Astrocyte (in vitro differentiated cells and primary cell): ENCODE data around the gene SLC44A2. TPM values are rescaled to one million over a fixed set of nuclear protein-coding genes. Genes with fewer than 3 reads are reported as not detected.
"Not testable (repeated sequence)": the region's sequence is repeated elsewhere in the genome, so short reads cannot be mapped to it uniquely, and the experiment has no call there.

ENCODE experiments used
- DNase-seq: peaks from one replicate; pipeline ENCODE4 v3.0.0-alpha.2; 2010; ENCODE audit warnings: low read depth
- FAIRE-seq: peaks from 2 replicates; lab custom pipeline; 2011; peaks lifted over from hg19 to GRCh38; lab: Jason Lieb, UNC
- H2AFZ ChIP-seq: 2 replicates; pipeline ENCODE4 v1.6.0; 2012; ENCODE audit warnings: low read depth, low read length, inconsistent platforms
- H3K27ac ChIP-seq: 2 replicates; pipeline ENCODE4 v1.5.1; 2011; ENCODE audit warnings: low read depth, low read length, inconsistent platforms
- H3K27me3 ChIP-seq: 2 replicates; pipeline ENCODE4 v1.6.0; 2011; ENCODE audit warnings: low read length, inconsistent platforms; ENCODE audit not compliant: insufficient read depth
- H3K36me3 ChIP-seq: 2 replicates; pipeline ENCODE4 v1.5.1; 2011; ENCODE audit warnings: low read length, inconsistent platforms; ENCODE audit not compliant: insufficient read depth
- H3K4me1 ChIP-seq: 2 replicates; pipeline ENCODE4 v1.5.1; 2011; ENCODE audit warnings: low read length, inconsistent platforms; ENCODE audit not compliant: insufficient read depth
- H3K4me2 ChIP-seq: 2 replicates; pipeline ENCODE4 v1.6.0; 2012; ENCODE audit warnings: low read length, inconsistent platforms
- H3K4me3 ChIP-seq: 2 replicates; pipeline ENCODE4 v1.5.1; 2011; ENCODE audit warnings: low read depth, mild to moderate bottlenecking, low read length, inconsistent platforms; ENCODE audit not compliant: insufficient read depth
- H3K79me2 ChIP-seq: 2 replicates; pipeline ENCODE4 v1.6.0; 2012; ENCODE audit warnings: mild to moderate bottlenecking, low read length, inconsistent platforms; ENCODE audit not compliant: insufficient read depth
- H3K9ac ChIP-seq: 2 replicates; pipeline ENCODE4 v1.6.0; 2012; ENCODE audit warnings: mild to moderate bottlenecking, low read length, inconsistent platforms
- H3K9me3 ChIP-seq: 2 replicates; pipeline ENCODE4 v1.5.1; 2012; ENCODE audit warnings: low read depth, mild to moderate bottlenecking, low read length, inconsistent platforms; ENCODE audit not compliant: insufficient read depth
- H4K20me1 ChIP-seq: 2 replicates; pipeline ENCODE4 v1.6.0; 2012; ENCODE audit warnings: low read length, inconsistent platforms; ENCODE audit not compliant: insufficient read depth
- H3K27ac Mint-ChIP-seq: one replicate; pipeline ENCODE4 v1.8.0; 2021; ENCODE audit warnings: mild to moderate bottlenecking, mixed read lengths; ENCODE audit not compliant: unreplicated experiment
- H3K27me3 Mint-ChIP-seq: one replicate; pipeline ENCODE4 v1.8.0; 2021; ENCODE audit warnings: low read depth, mixed read lengths; ENCODE audit not compliant: unreplicated experiment
- H3K36me3 Mint-ChIP-seq: one replicate; pipeline ENCODE4 v1.8.0; 2021; ENCODE audit warnings: low read depth, mixed read lengths; ENCODE audit not compliant: unreplicated experiment
- H3K4me1 Mint-ChIP-seq: one replicate; pipeline ENCODE4 v1.8.0; 2021; ENCODE audit warnings: low read depth, mixed read lengths; ENCODE audit not compliant: unreplicated experiment
- H3K4me3 Mint-ChIP-seq: one replicate; pipeline ENCODE4 v1.8.0; 2021; ENCODE audit warnings: mild to moderate bottlenecking, moderate library complexity, mixed read lengths; ENCODE audit not compliant: unreplicated experiment
- H3K9me3 Mint-ChIP-seq: one replicate; pipeline ENCODE4 v1.8.0; 2021; ENCODE audit warnings: mild to moderate bottlenecking, mixed read lengths; ENCODE audit not compliant: unreplicated experiment
- EZH2 ChIP-seq: IDR thresholded peaks from 2 replicates; pipeline ENCODE4 v1.6.1; 2012; ENCODE audit warnings: mild to moderate bottlenecking, low read length, inconsistent platforms; ENCODE audit not compliant: insufficient read depth
- total RNA-seq: library from RNA; stranded (reverse); gene quantifications from 2 replicates; pipeline ENCODE4 v1.2.1, GENCODE V29; 2021
- TF ChIP-seq, protein P1 (sequence below): IDR thresholded peaks from 2 replicates; pipeline ENCODE4 v1.5.1; 2011; ENCODE audit warnings: low read depth, mild to moderate bottlenecking, inconsistent platforms, low read length, moderate library complexity; ENCODE audit not compliant: insufficient read depth

The SLC44A2 gene
- total RNA-seq, 1 donor from 2014 or later = 91.6 TPM

DNA sequence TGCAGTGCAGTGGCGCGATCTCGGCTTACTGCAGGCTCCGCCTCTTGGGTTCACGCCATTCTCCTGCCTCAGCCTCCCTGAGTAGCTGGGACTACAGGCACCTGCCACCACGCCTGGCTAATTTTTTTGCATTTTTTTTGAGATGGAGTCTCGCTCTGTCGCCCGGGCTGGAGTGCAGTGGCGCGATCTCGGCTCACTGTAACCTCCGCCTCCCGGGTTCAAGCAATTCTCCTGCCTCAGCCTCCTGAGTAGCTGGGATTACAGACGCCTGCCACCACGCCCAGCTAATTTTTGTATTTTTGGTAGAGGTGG is 37.9 kb downstream of the SLC44A2 start:
- H3K9ac ChIP-seq, H3K27ac Mint-ChIP-seq, H3K27me3 ChIP-seq, DNase-seq, H3K27me3 Mint-ChIP-seq, H2AFZ ChIP-seq, FAIRE-seq, H3K4me3 ChIP-seq, H3K36me3 Mint-ChIP-seq, H3K9me3 ChIP-seq, H3K36me3 ChIP-seq, H3K9me3 Mint-ChIP-seq, H3K4me3 Mint-ChIP-seq, H3K27ac ChIP-seq: not testable (repeated sequence)
- peaks cover 95% of the 10 kb centered on the region for H4K20me1 ChIP-seq
- H3K4me2 ChIP-seq = peak overlapping the region; percentile 55
- peaks cover 18% of the 10 kb centered on the region for H3K4me1 Mint-ChIP-seq
- peaks cover 100% of the 10 kb centered on the region for H3K79me2 ChIP-seq
- peaks cover 16% of the 10 kb centered on the region for H3K4me1 ChIP-seq

DNA sequence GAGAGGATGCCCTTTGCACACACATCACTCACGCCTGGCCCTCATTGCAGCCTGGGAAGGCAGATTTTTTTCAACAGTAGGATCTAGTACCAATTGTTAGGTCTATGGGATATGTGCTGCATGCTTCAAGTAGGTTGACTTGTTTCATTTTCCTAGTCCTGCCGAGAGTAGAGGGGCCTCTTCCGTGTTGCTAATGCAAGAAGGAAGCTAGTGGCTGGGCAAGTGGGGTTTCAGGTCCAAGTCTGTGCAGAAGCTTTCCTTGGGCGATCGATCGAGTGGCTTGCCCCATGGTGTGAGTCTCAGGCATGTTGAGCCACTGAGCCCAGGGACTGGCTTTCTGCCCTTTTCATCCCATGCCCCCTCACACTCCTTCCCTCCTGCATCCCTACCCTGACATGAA is 42.5 kb downstream of the SLC44A2 start:
- Mint-ChIP-seq H3K4me1 (peaks cover 19% of the 10 kb centered on the region), H3K9me3 (no peaks in the 10 kb centered on the region), H3K27me3 (no peaks in the 10 kb centered on the region), H3K36me3 (peaks cover 10% of the 10 kb centered on the region), H3K27ac (peak overlapping the region; percentile 41), H3K4me3 (no peak overlapping the region)
- Histone ChIP-seq H3K27me3 (no peaks in the 10 kb centered on the region), H2AFZ (no peak overlapping the region), H3K36me3 (peaks cover 17% of the 10 kb centered on the region), H3K9ac (no peak overlapping the region), H3K4me2 (no peak overlapping the region), H3K4me1 (peaks cover 9% of the 10 kb centered on the region), H3K27ac (no peak overlapping the region), H3K79me2 (peaks cover 99% of the 10 kb centered on the region), H3K4me3 (no peak overlapping the region), H3K9me3 (no peaks in the 10 kb centered on the region), H4K20me1 (peaks cover 92% of the 10 kb centered on the region)
- TF ChIP-seq, protein P1, sequence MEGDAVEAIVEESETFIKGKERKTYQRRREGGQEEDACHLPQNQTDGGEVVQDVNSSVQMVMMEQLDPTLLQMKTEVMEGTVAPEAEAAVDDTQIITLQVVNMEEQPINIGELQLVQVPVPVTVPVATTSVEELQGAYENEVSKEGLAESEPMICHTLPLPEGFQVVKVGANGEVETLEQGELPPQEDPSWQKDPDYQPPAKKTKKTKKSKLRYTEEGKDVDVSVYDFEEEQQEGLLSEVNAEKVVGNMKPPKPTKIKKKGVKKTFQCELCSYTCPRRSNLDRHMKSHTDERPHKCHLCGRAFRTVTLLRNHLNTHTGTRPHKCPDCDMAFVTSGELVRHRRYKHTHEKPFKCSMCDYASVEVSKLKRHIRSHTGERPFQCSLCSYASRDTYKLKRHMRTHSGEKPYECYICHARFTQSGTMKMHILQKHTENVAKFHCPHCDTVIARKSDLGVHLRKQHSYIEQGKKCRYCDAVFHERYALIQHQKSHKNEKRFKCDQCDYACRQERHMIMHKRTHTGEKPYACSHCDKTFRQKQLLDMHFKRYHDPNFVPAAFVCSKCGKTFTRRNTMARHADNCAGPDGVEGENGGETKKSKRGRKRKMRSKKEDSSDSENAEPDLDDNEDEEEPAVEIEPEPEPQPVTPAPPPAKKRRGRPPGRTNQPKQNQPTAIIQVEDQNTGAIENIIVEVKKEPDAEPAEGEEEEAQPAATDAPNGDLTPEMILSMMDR = no peak
- TF ChIP-seq EZH2 = no peak
- DNase-seq (no peak), FAIRE-seq (no peak)

DNA sequence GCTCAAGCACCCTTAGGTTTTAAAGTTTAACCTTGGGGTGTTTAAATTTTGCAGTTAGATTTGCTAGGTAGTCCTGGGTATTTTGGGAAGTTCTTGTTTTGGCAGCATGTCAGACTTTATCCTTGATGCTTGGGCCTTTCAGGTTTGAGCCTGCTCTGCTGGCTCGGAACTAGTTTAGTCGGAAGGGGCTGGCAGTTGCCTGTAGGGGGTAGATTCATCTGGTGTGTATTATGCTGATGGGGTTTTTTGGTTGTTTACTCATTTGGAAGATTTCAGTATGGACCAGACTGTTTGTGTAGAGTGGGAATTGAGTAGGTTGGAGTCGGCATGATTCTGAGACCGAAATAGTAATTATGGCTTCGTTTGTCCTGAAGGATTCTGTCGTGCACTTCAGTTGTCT is 43.9 kb downstream of the SLC44A2 start:
- no peak overlapping the region for H3K4me3 ChIP-seq
- peaks cover 94% of the 10 kb centered on the region for H4K20me1 ChIP-seq
- Mint-ChIP-seq H3K4me3 (peak overlapping the region; percentile 9), H3K27me3 (no peaks in the 10 kb centered on the region), H3K4me1 (peaks cover 14% of the 10 kb centered on the region), H3K27ac (peak overlapping the region; percentile 1), H3K36me3 (peaks cover 7% of the 10 kb centered on the region), H3K9me3 (no peaks in the 10 kb centered on the region)
- H3K9ac ChIP-seq = peak overlapping the region; percentile 1
- H3K36me3 ChIP-seq = peaks cover 24% of the 10 kb centered on the region
- H2AFZ ChIP-seq = no peak overlapping the region
- H3K4me2 ChIP-seq = no peak overlapping the region
- peaks cover 99% of the 10 kb centered on the region for H3K79me2 ChIP-seq
- DNase-seq = no peak
- H3K27me3 ChIP-seq = no peaks in the 10 kb centered on the region
- FAIRE-seq = no peak
- H3K27ac ChIP-seq = no peak overlapping the region
- peaks cover 6% of the 10 kb centered on the region for H3K4me1 ChIP-seq
- TF ChIP-seq, protein P1 = no peak
- no peak for TF ChIP-seq EZH2
- H3K9me3 ChIP-seq = no peaks in the 10 kb centered on the region
